CD4-positive, CD25-positive, alpha-beta regulatory T cell (primary cell): ENCODE data around the gene GARS1. TPM values are rescaled to one million over a fixed set of nuclear protein-coding genes. Genes with fewer than 3 reads are reported as not detected.
"Not testable (repeated sequence)": the region's sequence is repeated elsewhere in the genome, so short reads cannot be mapped to it uniquely, and the experiment has no call there.

Experiments
- ATAC-seq, 2 donors: fragments of 150-1000 bp; cut with Tn5 transposase; one replicate each; pipeline ENCODE4 v1.10.0; 2021; ENCODE audit warnings: low read depth in 2 of 2, moderate number of reproducible peaks in 2 of 2, moderate library complexity in 1 of 2
- DNase-seq, 3 donors: peaks; one replicate each; pipeline versions ENCODE4 v3.0.0 to v3.0.0-alpha.2; 2012 to 2022; ENCODE audit warnings: mixed read lengths in 1 of 3
- H3K27ac ChIP-seq: one replicate; pipeline ENCODE4 v1.7.0; 2013; ENCODE audit warnings: mild to moderate bottlenecking, low read length; ENCODE audit not compliant: insufficient read depth, poor library complexity, severe bottlenecking
- H3K27me3 ChIP-seq: one replicate; pipeline ENCODE4 v1.7.0; 2013; ENCODE audit warnings: low read length; ENCODE audit not compliant: control insufficient read depth, insufficient read depth
- H3K36me3 ChIP-seq: one replicate; pipeline ENCODE4 v1.7.0; 2013; ENCODE audit warnings: mild to moderate bottlenecking, low read length, moderate library complexity; ENCODE audit not compliant: control insufficient read depth, insufficient read depth
- H3K4me1 ChIP-seq: 2 replicates; pipeline ENCODE4 v1.7.0; 2013; ENCODE audit warnings: mild to moderate bottlenecking, low read length; ENCODE audit not compliant: insufficient read depth, control insufficient read depth, poor library complexity, severe bottlenecking
- H3K4me3 ChIP-seq: one replicate; pipeline ENCODE4 v1.7.0; 2013; ENCODE audit warnings: low read depth, mild to moderate bottlenecking, low read length, moderate library complexity
- H3K9me3 ChIP-seq, 2 experiments: 1 replicate in 1 of 2; 2 replicates in 1 of 2; pipeline ENCODE4 v1.7.0; 2013; ENCODE audit warnings: low read length in 2 of 2, mild to moderate bottlenecking in 1 of 2, moderate library complexity in 1 of 2; ENCODE audit not compliant: control insufficient read depth in 2 of 2
- H3K27ac Mint-ChIP-seq, 3 donors: one replicate each; pipeline ENCODE4 v1.8.0; 2020 to 2022; ENCODE audit warnings: mild to moderate bottlenecking in 3 of 3, mixed read lengths in 3 of 3, moderate library complexity in 2 of 3
- H3K27me3 Mint-ChIP-seq: one replicate; pipeline ENCODE4 v1.8.0; 2022; ENCODE audit warnings: mild to moderate bottlenecking, mixed read lengths
- H3K36me3 Mint-ChIP-seq: one replicate; pipeline ENCODE4 v1.8.0; 2020; ENCODE audit warnings: mixed read lengths
- H3K4me1 Mint-ChIP-seq, 4 donors: one replicate each; pipeline ENCODE4 v1.8.0; 2020 to 2022; ENCODE audit warnings: mixed read lengths in 4 of 4, mild to moderate bottlenecking in 1 of 4
- H3K4me3 Mint-ChIP-seq, 4 donors: one replicate each; pipeline ENCODE4 v1.8.0; 2020 to 2022; ENCODE audit warnings: mild to moderate bottlenecking in 4 of 4, mixed read lengths in 4 of 4, moderate library complexity in 3 of 4
- H3K9me3 Mint-ChIP-seq, 7 donors: one replicate each; pipeline ENCODE4 v1.8.0; 2020 to 2022; ENCODE audit warnings: mixed read lengths in 7 of 7, mild to moderate bottlenecking in 3 of 7, moderate library complexity in 2 of 7
- polyA plus RNA-seq, 4 donors: library from polyadenylated mRNA; unstranded; fragments of 300-500 nt; fragmentation: Illumina TruSeq; gene quantifications; one replicate each; pipeline ENCODE4 v1.2.3, GENCODE V29; 2021
- total RNA-seq: library from RNA; stranded (reverse); gene quantifications from one replicate; pipeline ENCODE4 v1.2.3, GENCODE V29; 2022

GARS1 gene
- total and polyA plus RNA-seq, 5 donors from 2014 or later: 76.2 to 116 (median 88.1) TPM

DNA sequence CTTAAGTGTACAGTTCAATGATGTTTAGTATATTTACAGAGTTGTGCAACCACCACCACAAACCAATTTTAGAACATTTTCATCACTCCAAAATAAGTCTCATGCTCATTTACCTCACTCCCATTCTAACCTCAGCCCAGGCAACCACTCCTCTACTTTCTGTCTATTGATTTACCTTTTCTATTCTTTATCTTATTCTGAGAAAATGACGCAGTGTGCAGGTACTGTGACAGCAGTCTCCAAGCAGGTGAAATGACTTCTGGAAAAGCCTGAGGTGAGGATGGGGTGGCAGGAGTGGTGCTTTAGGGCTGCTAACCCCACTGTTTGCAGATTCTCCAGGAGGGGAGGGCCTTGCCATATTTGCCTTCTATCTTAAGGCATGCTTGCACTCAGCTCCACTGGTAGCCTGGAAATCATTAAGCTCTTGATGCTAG, 39.5 kb downstream of the GARS1 start:
- H3K4me3 ChIP-seq: no peak overlapping the region
- Mint-ChIP-seq H3K36me3 (peaks cover 40% of the 10 kb centered on the region), H3K4me1 (peaks cover 0 to 2% (median 0%) of the 10 kb centered on the region in 4 donors), H3K27ac (no peak overlapping the region), H3K4me3 (no peak overlapping the region), H3K27me3 (no peaks in the 10 kb centered on the region), H3K9me3 (no peaks in the 10 kb centered on the region)
- H3K27ac ChIP-seq: no peak overlapping the region
- DNase-seq (no peak), ATAC-seq (no peak)
- peaks cover 56% of the 10 kb centered on the region for H3K36me3 ChIP-seq
- no peaks in the 10 kb centered on the region for H3K4me1 ChIP-seq
- H3K27me3 ChIP-seq: no peaks in the 10 kb centered on the region
- no peaks in the 10 kb centered on the region for H3K9me3 ChIP-seq

DNA sequence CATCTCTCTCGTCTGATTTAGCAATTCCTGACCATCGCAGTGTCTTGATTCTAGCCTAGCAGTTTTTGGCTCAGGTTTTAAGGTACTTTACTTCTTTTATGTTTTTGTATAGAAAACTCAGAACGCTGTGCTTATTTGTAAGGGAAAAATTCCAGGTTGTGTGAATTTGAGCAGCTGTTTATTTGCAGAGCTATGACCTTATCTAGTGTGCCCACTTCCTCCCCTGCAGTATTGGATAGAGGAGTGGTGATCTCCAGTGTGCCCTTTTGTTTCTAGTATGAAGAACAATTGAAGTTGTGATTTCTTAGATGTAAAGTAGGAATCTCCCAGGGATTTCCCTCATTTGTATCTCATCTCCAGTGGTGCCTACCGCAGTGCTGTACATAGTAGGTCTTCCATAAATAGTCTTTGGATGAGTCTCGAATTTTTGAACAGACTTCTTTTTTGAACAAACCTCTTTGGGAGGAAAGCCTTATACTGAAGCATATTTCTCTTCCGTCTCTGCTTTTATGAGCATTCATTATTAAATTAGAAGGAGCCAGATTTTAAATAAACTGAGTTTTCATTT, 40.0 kb downstream of the GARS1 start:
- DNase-seq: no peak
- no peak overlapping the region for H3K4me3 Mint-ChIP-seq
- ATAC-seq: no peak
- H3K36me3 Mint-ChIP-seq: peaks cover 39% of the 10 kb centered on the region
- Histone ChIP-seq H3K9me3 (no peaks in the 10 kb centered on the region), H3K36me3 (peaks cover 51% of the 10 kb centered on the region), H3K4me3 (no peak overlapping the region), H3K27ac (no peak overlapping the region), H3K27me3 (no peaks in the 10 kb centered on the region), H3K4me1 (no peaks in the 10 kb centered on the region)
- H3K27ac Mint-ChIP-seq: no peak overlapping the region
- H3K27me3 Mint-ChIP-seq: no peaks in the 10 kb centered on the region
- no peaks in the 10 kb centered on the region for H3K9me3 Mint-ChIP-seq
- peaks cover 0 to 2% (median 0%) of the 10 kb centered on the region in 4 donors for H3K4me1 Mint-ChIP-seq

DNA sequence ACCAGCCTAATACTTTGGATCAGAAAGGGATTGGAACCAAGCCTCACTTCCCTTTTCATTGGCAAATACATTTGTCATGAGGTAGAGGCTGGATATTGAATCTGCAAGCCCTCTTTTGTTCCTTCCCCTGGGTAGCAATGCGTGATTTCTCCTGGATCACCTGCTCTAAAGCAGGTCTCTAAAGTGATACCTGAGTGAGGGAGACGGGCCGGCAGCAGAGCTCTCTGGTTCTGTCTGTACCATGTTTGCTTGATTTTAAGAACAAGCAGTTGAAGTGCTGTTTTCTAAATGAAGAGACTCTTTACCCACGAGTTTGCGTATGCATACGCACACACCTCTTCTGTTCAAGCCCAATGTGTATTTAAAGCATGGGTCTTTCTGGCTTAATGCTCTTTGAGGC, 41.1 kb downstream of the GARS1 start:
- Mint-ChIP-seq H3K4me3 (no peak overlapping the region), H3K9me3 (no peaks in the 10 kb centered on the region), H3K27ac (no peak overlapping the region), H3K27me3 (no peaks in the 10 kb centered on the region), H3K36me3 (peaks cover 35% of the 10 kb centered on the region), H3K4me1 (peaks cover 0 to 2% (median 0%) of the 10 kb centered on the region in 4 donors)
- no peaks in the 10 kb centered on the region for H3K9me3 ChIP-seq
- ATAC-seq (no peak), DNase-seq (no peak)
- H3K4me1 ChIP-seq: no peaks in the 10 kb centered on the region
- H3K27me3 ChIP-seq: no peaks in the 10 kb centered on the region
- H3K27ac ChIP-seq: no peak overlapping the region
- no peak overlapping the region for H3K4me3 ChIP-seq
- peaks cover 42% of the 10 kb centered on the region for H3K36me3 ChIP-seq

DNA sequence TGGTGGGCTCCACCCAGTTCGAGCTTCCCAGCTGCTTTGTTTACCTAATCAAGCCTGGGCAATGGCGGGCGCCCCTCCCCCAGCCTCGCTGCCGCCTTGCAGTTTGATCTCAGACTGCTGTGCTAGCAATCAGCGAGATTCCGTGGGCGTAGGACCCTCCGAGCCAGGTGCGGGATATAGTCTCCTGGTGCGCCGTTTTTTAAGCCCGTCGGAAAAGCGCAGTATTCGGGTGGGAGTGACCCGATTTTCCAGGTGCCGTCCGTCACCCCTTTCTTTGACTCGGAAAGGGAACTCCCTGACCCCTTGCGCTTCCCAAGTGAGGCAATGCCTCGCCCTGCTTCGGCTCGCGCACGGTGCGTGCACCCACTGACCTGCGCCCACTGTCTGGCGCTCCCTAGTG, 47.6 kb downstream of the GARS1 start:
- H3K27ac Mint-ChIP-seq: peak overlapping the region in 1 of 3 donors; percentile 54
- ATAC-seq, H3K9me3 ChIP-seq, H3K27ac ChIP-seq, H3K9me3 Mint-ChIP-seq, H3K36me3 Mint-ChIP-seq, H3K27me3 ChIP-seq, DNase-seq, H3K4me1 Mint-ChIP-seq, H3K27me3 Mint-ChIP-seq, H3K36me3 ChIP-seq, H3K4me3 Mint-ChIP-seq, H3K4me1 ChIP-seq, H3K4me3 ChIP-seq: not testable (repeated sequence)

DNA sequence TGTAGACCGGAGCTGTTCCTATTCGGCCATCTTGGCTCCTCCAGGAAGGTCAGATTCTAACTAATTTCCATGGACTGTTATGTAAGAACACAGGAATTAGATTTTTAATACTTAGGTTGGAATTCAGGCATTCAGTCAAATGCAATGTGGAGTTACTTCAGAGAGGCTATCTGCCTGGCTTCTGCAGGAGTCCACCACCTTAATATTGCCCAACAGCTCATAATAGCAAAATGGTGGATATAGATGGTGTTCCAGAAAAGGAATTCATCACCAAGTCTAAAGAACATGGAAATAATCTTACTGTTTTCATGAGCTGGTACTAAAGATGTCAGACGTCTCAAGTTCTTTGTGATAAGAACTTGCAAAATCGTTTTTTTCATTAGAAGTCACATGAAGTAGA, 48.1 kb downstream of the GARS1 start:
- no peak for DNase-seq
- no peak for ATAC-seq
- H3K36me3 ChIP-seq: peaks cover 3% of the 10 kb centered on the region
- no peak overlapping the region for H3K27ac ChIP-seq
- Mint-ChIP-seq H3K4me1 (peaks cover 0 to 7% (median 0%) of the 10 kb centered on the region in 4 donors), H3K4me3 (no peak overlapping the region), H3K36me3 (peaks cover 10% of the 10 kb centered on the region), H3K9me3 (no peaks in the 10 kb centered on the region), H3K27me3 (no peaks in the 10 kb centered on the region), H3K27ac (peak overlapping the region in 1 of 3 donors; percentile 54)
- H3K4me3 ChIP-seq: no peak overlapping the region
- H3K27me3 ChIP-seq: no peaks in the 10 kb centered on the region
- H3K9me3 ChIP-seq: no peaks in the 10 kb centered on the region
- no peaks in the 10 kb centered on the region for H3K4me1 ChIP-seq

DNA sequence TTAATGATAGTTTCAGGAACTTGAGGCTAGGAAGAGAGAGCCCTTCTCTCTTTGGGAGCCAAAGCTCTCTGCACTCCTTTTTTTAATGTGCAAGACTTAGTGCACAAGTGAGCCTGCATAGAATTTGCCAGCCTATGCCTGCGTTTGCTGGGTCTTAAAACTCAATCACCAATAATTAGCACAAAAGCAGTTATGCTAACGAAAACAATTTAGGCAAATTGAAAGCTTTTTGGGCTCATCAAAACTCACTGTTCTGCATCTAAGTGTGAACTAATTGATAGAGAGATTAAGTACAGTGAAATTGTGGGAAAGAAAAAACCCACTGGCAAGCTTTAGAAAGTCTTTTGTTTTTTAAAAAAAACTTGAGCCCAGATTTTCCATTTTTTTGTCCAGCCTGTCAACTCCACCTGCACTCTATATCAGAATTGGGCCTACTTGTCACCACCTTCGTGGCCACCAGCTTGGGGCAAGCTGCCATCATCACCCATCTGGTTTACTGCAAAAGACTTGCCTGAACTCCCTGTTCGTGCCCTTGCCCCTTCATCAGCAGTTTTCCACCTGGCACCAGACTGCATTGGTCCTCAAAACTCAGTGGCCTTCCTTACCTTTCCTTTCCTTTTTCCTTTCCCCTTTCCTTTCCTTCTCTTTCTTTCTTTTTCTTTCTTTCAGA, 49.7 kb downstream of the GARS1 start:
- no peaks in the 10 kb centered on the region for H3K9me3 Mint-ChIP-seq
- DNase-seq (no peak), ATAC-seq (no peak)
- no peak overlapping the region for H3K4me3 Mint-ChIP-seq
- H3K4me1 Mint-ChIP-seq: peaks cover 0 to 7% (median 0%) of the 10 kb centered on the region in 4 donors
- no peaks in the 10 kb centered on the region for H3K4me1 ChIP-seq
- peaks cover 3% of the 10 kb centered on the region for H3K36me3 ChIP-seq
- H3K4me3 ChIP-seq: no peak overlapping the region
- peak overlapping the region in 1 of 3 donors; percentile 51 for H3K27ac Mint-ChIP-seq
- H3K27ac ChIP-seq: no peak overlapping the region
- H3K9me3 ChIP-seq: no peaks in the 10 kb centered on the region
- H3K27me3 Mint-ChIP-seq: no peaks in the 10 kb centered on the region
- no peaks in the 10 kb centered on the region for H3K27me3 ChIP-seq
- H3K36me3 Mint-ChIP-seq: peaks cover 10% of the 10 kb centered on the region

DNA sequence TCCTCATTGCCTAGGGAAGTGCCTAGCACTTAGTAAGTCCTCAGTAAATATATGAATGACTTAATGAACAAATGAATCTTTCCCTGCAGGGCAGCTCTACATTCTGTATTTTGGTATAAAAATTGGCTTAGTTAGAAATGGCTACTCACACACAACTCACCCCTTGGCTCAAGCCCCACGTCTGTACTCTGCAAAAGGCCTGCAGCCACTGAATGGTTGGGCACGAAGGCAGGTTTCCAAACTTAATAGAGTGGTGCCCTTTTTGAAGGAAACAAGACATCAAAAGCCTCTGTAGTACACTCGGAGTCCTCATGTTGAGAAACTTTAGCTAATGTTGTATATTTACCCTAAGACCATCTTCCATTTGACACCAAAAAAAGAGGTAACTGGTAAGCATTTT, 51.0 kb downstream of the GARS1 start:
- H3K36me3 Mint-ChIP-seq: peaks cover 10% of the 10 kb centered on the region
- H3K36me3 ChIP-seq: peaks cover 3% of the 10 kb centered on the region

DNA sequence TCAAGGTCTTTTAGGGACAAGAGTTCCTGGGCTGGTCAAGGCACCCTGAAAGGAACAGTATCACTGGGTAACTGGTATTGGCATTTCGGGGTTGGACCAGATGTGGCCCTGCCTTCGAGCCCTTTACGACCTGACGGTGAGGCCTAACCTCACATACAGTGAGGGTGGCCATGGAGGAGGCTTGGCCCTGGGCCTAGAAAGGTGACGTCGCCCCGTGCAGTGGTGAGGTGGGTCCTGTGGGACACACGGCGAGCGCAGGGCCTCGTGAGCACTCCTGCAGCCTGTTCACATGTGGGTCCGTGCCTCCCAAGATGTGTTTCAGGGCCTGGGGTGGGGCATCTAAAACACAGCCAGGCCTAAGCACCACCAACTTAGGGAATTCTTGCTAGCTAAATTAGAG, 51.5 kb downstream of the GARS1 start:
- Histone ChIP-seq H3K27ac (no peak overlapping the region), H3K36me3 (peaks cover 3% of the 10 kb centered on the region), H3K27me3 (no peaks in the 10 kb centered on the region), H3K4me1 (no peaks in the 10 kb centered on the region), H3K9me3 (no peaks in the 10 kb centered on the region), H3K4me3 (no peak overlapping the region)
- Mint-ChIP-seq H3K4me3 (no peak overlapping the region), H3K36me3 (peaks cover 10% of the 10 kb centered on the region), H3K27me3 (no peaks in the 10 kb centered on the region), H3K27ac (peak overlapping the region in 1 of 3 donors; percentile 3), H3K4me1 (peaks cover 0 to 7% (median 0%) of the 10 kb centered on the region in 4 donors), H3K9me3 (no peaks in the 10 kb centered on the region)
- DNase-seq (no peak), ATAC-seq (no peak)

More for the DNA sequence above, 51.0 kb downstream of the GARS1 start:
- Mint-ChIP-seq H3K27ac (peak overlapping the region in 1 of 3 donors; percentile 43), H3K9me3 (no peaks in the 10 kb centered on the region), H3K4me3 (no peak overlapping the region), H3K27me3 (no peaks in the 10 kb centered on the region), H3K4me1 (peaks cover 0 to 7% (median 0%) of the 10 kb centered on the region in 4 donors)
- no peaks in the 10 kb centered on the region for H3K27me3 ChIP-seq
- H3K27ac ChIP-seq: no peak overlapping the region
- H3K4me3 ChIP-seq: no peak overlapping the region
- no peaks in the 10 kb centered on the region for H3K4me1 ChIP-seq
- H3K9me3 ChIP-seq: no peaks in the 10 kb centered on the region
- no peak for ATAC-seq
- DNase-seq: no peak
